SIG-M5 treated with dmso at 0.1 percent for 504 hours (cell line): ENCODE results near the gene WBP2.
"Not testable (repeated sequence)": the region's sequence is repeated elsewhere in the genome, so short reads cannot be mapped to it uniquely, and the experiment has no call there.

Experiments
- DNase-seq: peaks from one replicate; lab custom pipeline; 2025; ENCODE audit not compliant: unreplicated experiment; lab: John Stamatoyannopoulos, UW

The WBP2 gene

GRCh38 chr17:75869282-75870141, 14.4 kb upstream of the WBP2 start:
- no peak for DNase-seq

- DNase-seq = not testable (repeated sequence)
These were observed 13.7 kb upstream of the WBP2 start for GRCh38 chr17:75868730-75869281.

DNA sequence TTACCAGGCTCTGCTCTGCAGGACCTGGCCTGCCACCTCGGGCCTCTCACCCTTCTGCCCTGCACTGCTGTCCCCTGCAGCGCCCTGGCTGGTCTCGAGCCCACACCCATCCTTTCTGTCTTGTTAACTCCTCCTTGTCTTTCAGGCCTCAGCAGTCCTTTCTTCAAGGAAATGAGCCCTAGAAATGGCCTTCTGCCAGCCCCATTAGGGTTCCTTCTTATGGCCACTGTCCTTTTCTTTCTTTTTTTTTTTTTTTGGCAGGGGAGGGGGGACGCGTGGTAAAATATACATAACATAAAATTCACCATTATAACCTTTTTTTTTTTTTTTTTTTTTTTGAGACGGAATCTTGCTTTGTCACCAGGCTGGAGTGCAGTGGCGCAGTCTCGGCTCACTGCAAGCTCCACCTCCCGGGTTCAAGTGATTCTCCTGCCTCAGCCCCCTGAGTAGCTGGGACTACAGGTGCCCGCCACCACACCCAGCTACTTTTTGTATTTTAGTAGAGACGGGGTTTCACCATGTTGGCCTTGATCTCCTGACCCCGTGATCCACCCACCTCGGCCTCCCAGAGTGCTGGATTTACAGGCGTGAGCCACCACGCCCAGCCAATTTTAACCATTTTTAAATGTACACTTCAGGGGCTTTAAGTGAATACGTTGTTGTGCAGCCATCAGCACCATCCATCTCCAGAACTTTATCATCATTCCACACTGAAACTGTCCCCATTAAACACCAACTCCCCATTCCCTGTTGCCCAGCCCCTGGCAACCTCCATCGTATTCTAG, 10.5 kb upstream of the WBP2 start:
- not testable (repeated sequence) for DNase-seq

DNA sequence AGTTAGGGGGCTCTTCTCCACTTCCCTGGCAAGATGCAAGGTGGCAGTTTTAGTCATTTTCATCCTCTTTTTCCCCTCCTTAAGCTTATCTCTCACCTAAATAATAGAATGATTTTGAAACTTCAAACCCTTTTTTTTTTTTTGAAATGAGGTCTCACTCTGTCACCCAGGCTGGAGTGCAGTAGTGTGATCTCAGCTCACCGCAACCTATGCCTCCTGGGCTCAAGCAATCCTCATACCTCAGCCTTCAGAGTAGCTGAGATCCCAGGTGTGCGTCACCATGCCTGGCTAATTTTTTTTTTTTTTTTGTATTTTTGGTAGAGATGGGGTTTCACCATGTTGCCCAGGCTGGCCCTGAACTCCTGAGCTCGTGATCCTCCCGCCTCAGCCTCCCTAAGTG, 9.8 kb upstream of the WBP2 start:
- DNase-seq = not testable (repeated sequence)

DNA sequence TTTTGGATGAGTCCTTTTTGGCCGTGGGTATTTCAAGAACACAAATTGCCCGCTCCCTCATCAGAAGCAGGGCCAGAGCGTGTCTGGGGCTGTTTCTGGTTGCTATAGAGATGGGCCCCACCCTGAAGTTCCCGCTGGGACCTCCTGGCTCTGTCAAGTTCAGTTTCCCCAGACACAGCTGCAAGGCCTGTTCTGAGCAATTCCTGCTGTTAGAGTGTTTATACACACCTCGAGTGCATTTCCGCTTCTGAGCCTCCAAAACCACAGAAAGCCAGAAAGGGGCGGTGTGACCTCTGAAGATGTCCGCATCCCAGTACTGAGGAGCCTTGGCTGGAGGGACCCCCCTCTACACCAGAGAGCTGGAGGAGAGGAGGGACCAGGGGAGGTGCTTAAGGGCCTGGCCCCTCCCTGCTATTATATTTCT, 9.3 kb upstream of the WBP2 start:
- DNase-seq = peak; percentile 66

GRCh38 chr17:75861927-75862317, 6.8 kb upstream of the WBP2 start:
- peak; percentile 24 for DNase-seq

GRCh38 chr17:75859358-75859757, 4.2 kb upstream of the WBP2 start:
- DNase-seq = not testable (repeated sequence)

DNA sequence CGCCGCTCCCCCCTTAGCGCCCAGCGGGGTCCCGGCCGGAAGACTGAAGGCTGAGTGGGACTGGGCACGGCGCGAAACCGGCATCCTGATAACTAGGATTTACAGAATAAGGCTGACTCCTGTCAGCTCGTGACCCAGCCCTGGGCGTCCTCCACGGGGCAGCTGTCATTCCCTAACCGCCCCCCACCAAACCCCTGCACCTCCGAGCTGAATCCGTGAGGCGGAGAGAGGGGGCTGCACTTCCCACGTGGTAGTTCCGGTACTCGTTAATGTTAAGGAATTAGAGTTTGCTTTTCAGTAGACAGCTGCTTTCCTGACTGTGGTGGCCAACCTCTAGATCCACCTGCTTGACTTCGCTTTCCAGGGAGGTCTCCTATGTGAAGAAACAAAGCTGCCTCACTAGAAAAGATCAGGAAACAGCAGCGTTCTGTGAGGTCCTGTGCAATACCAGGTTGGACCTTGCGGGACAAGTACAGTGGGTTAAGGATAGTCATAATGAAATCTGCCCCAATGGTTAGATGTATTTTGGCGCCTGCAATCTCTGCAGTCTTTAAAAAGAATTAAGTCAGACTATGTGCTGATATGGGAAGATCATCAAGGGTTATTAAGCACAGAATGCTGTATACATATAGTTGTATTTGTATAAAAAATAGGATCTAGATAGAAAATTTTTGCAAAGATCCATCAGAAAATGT, 1.1 kb upstream of the WBP2 start:
- DNase-seq = peak; percentile 61

DNA sequence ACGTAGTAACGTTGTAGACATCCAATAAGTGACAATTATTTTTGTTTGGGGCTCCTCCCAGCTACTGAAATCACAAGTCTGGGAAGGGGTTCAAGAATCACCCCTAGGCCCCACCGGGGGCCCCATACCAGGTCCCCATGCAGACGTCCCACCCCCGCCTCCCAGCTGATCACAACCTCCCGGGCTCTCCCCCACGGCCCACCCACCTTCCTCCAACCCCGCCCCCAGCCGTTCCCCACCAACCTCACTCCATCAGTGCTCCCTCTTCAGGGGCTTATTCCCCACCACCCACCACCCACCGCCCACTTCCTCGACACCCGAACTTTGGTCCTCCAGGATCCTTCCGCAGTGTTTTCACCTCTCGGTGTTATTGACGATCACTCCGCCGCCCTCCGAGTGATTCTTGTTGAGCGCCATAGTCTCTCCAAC, 240 bp downstream of the WBP2 start:
- no peak for DNase-seq

- no peak for DNase-seq
These were observed 910 bp downstream of the WBP2 start for GRCh38 chr17:75854101-75854748.

GRCh38 chr17:75853433-75853832, 1.7 kb downstream of the WBP2 start:
- DNase-seq = no peak

GRCh38 chr17:75851693-75851991, 3.5 kb downstream of the WBP2 start:
- DNase-seq = not testable (repeated sequence)

DNA sequence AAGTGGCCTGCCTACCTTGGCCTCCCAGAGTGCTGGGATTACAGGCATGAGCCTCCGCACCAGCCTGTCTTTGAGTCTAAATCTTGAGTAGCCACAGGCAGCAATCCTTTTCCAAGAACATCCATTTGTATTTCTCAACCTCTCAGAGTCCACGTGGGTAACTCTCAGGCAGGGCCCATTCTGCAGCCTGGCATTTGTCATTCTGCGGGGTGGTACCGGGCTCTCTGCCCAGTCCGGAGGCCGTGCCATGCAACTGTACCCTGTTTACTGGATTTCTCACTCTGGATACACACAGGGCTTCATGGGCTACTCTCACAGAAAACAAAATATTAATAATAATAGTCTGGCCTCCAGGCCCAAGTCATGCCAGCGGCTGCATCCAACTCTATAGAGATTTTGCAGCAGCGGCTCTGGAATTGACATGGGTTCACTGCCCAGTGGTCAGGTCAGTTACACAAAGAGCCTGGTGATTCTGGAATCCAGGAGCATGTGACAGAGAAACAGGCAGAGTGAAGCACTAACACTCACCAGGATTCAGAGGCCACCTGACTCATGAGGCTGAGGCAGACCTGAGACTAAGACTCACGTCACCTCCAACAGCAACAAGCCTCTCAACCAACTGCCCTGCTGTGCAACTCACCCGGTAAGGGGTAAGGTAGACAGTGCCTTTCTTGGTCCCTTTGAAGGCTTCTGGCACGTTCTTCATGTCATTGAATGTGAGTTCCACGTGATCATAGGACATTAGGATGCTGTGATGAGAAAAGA, 4.0 kb downstream of the WBP2 start:
- DNase-seq = no peak

DNA sequence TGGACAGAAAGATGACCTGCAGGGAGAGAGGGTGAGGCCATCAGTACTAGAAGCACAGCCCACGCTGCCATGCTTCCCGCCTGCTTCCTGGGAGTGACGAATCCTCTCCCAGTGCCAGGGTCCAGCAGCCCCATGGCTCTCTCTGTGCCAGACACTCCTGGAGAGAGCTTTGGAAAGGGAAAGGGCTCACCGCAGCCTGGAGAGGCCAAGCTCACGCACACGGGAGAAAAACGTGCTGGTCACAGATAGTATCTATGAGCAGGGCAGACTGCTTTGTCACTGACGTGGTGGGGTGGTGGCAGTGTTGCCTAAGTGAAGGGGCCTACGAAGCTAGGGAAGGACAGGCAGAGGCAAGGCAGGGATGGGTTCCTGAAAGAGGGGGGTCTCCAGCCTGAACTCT, 5.4 kb downstream of the WBP2 start:
- DNase-seq = no peak

- no peak for DNase-seq
These were observed 5.9 kb downstream of the WBP2 start for GRCh38 chr17:75849279-75849646.

DNA sequence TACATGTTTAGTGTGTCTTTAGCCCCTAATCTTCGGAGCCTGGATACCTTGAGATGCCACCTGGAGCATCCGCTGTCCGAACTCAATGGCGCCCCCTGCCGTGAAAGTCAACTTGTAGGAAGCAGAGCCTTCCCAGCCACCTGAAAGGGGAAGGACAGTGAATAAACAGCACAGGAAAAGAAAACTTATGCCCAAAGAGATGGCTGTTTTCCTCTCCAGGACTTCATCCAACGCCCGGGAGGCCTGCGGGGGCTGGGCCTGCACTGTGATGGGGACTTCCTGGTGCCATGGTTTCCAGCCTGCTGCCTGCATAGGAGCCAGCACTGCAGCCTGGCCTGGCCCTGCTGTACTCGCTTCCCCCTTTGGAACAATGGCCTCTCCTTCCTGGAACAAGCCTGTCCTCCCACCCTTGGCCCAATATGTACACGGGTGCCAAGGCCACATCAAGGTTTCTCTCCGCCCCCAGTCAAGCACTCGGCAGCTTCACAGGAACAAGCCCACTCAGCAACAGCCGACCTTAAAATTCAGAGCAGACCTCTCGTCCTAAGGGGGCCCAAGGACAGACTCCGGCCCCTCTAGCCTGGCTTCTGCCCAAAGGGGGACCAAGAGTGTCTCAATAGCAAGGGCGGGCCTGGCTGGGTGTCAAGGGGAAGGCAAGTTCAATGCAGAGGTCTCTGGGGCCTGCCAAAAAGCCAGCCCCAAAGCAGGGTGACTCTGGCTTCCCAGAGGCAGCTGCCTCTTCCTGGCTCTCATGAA, 6.4 kb downstream of the WBP2 start:
- peak; percentile 53 for DNase-seq

- no peak for DNase-seq
These were observed 7.3 kb downstream of the WBP2 start for GRCh38 chr17:75847614-75848522.
